Skeletal muscle satellite cell (primary cell): ENCODE data around the gene CCT6B.
A peak's percentile ranks its signal among the peaks of the same experiment; 100 is the strongest.
"Not testable (repeated sequence)": the region's sequence is repeated elsewhere in the genome, so short reads cannot be mapped to it uniquely, and the experiment has no call there.

Experiments
- H3K27me3 ChIP-seq: 2 replicates; pipeline ENCODE4 v1.7.0; 2013; ENCODE audit warnings: low read length; ENCODE audit not compliant: control insufficient read depth, insufficient read depth
- H3K36me3 ChIP-seq: 2 replicates; pipeline ENCODE4 v1.7.0; 2013; ENCODE audit warnings: mild to moderate bottlenecking, control low read depth, low read length; ENCODE audit not compliant: insufficient read depth
- H3K4me1 ChIP-seq: 2 replicates; pipeline ENCODE4 v1.7.0; 2013; ENCODE audit warnings: low read length; ENCODE audit not compliant: control insufficient read depth, insufficient read depth
- H3K4me2 ChIP-seq: 2 replicates; pipeline ENCODE4 v1.7.0; 2013; ENCODE audit warnings: mild to moderate bottlenecking, low read length
- H3K4me3 ChIP-seq: 2 replicates; pipeline ENCODE4 v1.7.0; 2013; ENCODE audit warnings: low read length
- H3K9ac ChIP-seq: 2 replicates; pipeline ENCODE4 v1.7.0; 2013; ENCODE audit warnings: mild to moderate bottlenecking, low read depth, low read length, moderate library complexity
- H3K9me3 ChIP-seq: replicated peaks from 2 replicates; pipeline ENCODE4 v1.7.0; 2013; ENCODE audit warnings: mild to moderate bottlenecking, control low read depth, low read length

The CCT6B gene

GRCh38 chr17:34979650-34980352 is 18.5 kb upstream of the CCT6B start:
- peaks cover 17% of the 10 kb centered on the region for H3K4me1 ChIP-seq
- H3K9ac ChIP-seq: peak overlapping the region; percentile 100
- H3K4me3 ChIP-seq: peak overlapping the region; percentile 95
- H3K27me3 ChIP-seq: no peaks in the 10 kb centered on the region
- no peaks in the 10 kb centered on the region for H3K9me3 ChIP-seq
- H3K36me3 ChIP-seq: no peaks in the 10 kb centered on the region
- peak overlapping the region; percentile 89 for H3K4me2 ChIP-seq

DNA sequence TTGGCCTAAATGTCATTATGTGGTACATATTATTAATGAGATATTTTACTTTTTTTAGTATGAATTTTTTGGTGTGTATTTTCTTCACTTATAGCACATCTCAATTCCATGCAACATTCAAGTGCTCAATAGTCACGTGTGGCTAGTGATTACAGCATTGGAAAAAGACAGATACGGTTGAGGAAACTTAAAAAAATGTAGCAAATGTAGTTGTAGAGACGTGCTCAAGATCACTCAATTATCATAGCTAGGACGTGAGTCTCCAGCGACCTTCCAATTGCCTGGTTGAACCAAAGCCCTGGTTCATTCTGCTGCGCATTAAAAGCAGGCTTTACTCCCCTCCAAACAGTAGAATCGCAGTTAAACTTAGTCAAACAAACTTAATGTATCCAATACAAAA is 17.9 kb upstream of the CCT6B start:
- Histone ChIP-seq H3K4me1 (peaks cover 17% of the 10 kb centered on the region), H3K36me3 (no peaks in the 10 kb centered on the region), H3K27me3 (no peaks in the 10 kb centered on the region), H3K4me2 (peak overlapping the region; percentile 89), H3K4me3 (no peak overlapping the region), H3K9me3 (no peaks in the 10 kb centered on the region), H3K9ac (no peak overlapping the region)

DNA sequence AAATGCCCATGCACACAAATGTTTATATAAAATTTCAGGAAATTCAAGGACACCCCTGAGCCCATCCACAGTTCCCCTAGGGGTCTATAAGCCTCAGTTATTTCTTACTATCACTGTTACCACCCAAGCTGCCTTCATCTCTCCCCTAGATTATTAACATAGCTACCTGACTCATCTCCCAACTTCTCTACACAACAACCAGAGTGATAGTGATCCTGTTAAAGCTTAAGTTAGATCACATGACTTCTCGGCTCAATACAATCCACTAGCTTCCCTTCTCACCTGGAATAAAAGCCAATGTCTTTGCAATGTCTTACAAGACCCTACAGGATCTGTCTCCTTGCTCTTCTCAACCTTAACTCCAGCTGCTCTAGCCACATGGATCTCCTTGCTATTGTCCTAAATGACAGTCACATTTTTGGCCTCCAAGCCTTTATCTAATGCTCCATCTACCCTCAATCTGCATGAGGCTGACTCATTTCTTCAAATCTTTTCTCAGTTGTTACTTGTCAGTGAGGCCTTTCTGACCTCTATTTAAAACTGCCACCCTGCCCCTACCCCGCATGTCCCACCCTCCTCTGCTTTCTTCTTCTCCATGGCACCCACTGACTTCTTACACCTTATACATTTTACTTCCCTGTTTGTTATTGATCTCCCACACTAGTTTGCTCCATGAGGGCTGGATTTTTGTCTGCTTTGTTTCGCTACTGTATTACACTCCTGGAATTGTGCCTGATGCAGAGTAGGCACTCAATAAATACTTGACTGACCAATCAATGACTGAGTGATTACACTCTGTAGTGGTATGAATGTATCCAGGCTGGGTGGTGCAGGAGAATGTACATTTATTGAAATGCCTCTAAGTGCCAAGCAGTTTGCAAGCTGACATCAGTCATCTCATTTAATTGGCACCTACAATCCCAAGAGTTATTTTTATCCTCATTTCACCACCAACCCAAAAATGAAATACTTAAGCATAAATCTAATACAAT is 13.8 kb upstream of the CCT6B start:
- no peaks in the 10 kb centered on the region for H3K27me3 ChIP-seq
- peaks cover 8% of the 10 kb centered on the region for H3K4me1 ChIP-seq
- H3K4me3 ChIP-seq: no peak overlapping the region
- no peak overlapping the region for H3K9ac ChIP-seq
- H3K9me3 ChIP-seq: no peaks in the 10 kb centered on the region
- H3K4me2 ChIP-seq: no peak overlapping the region
- no peaks in the 10 kb centered on the region for H3K36me3 ChIP-seq

- no peaks in the 10 kb centered on the region for H3K9me3 ChIP-seq
- H3K4me3 ChIP-seq: no peak overlapping the region
- no peaks in the 10 kb centered on the region for H3K4me1 ChIP-seq
- no peak overlapping the region for H3K9ac ChIP-seq
- H3K4me2 ChIP-seq: no peak overlapping the region
- H3K36me3 ChIP-seq: no peaks in the 10 kb centered on the region
- H3K27me3 ChIP-seq: no peaks in the 10 kb centered on the region
Observed at GRCh38 chr17:34974179-34974578, 12.9 kb upstream of the CCT6B start.

GRCh38 chr17:34958438-34958837 is 2.8 kb downstream of the CCT6B start:
- Histone ChIP-seq H3K9me3 (no peaks in the 10 kb centered on the region), H3K4me3 (no peak overlapping the region), H3K4me1 (peaks cover 12% of the 10 kb centered on the region), H3K9ac (no peak overlapping the region), H3K4me2 (no peak overlapping the region), H3K27me3 (no peaks in the 10 kb centered on the region), H3K36me3 (no peaks in the 10 kb centered on the region)

- H3K4me3 ChIP-seq, H3K9me3 ChIP-seq, H3K36me3 ChIP-seq, H3K9ac ChIP-seq, H3K4me2 ChIP-seq, H3K4me1 ChIP-seq, H3K27me3 ChIP-seq: not testable (repeated sequence)
Observed at GRCh38 chr17:34950780-34951179, 10.5 kb downstream of the CCT6B start.

GRCh38 chr17:34930283-34930682 is 31.0 kb downstream of the CCT6B start:
- Histone ChIP-seq H3K36me3 (no peaks in the 10 kb centered on the region), H3K9me3 (no peaks in the 10 kb centered on the region), H3K4me3 (no peak overlapping the region), H3K4me2 (no peak overlapping the region), H3K27me3 (no peaks in the 10 kb centered on the region), H3K9ac (no peak overlapping the region), H3K4me1 (no peaks in the 10 kb centered on the region)

DNA sequence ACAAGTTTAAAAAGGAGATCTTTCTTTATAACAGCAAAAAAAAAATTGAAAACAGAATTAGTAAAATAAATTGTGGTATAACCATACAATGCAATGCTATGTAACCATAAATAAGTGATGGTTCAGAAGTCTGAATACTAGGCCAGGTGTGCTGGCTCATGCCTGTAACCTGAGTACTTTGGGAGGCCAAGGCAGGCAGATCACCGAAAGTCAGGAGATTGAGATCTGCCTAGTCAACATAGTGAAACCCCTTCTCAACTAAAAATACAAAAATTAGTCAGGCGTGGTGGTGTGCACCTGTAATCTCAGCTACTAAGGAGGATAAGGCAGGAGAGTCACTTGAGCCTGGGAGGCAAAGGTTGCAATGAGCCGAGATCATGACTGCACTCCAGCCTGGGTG is 34.6 kb downstream of the CCT6B start:
- H3K4me1 ChIP-seq: no peaks in the 10 kb centered on the region
- H3K4me3 ChIP-seq: no peak overlapping the region
- H3K9me3 ChIP-seq: no peaks in the 10 kb centered on the region
- H3K4me2 ChIP-seq: no peak overlapping the region
- H3K36me3 ChIP-seq: no peaks in the 10 kb centered on the region
- H3K9ac ChIP-seq: no peak overlapping the region
- H3K27me3 ChIP-seq: no peaks in the 10 kb centered on the region

- no peak overlapping the region for H3K4me3 ChIP-seq
- H3K4me1 ChIP-seq: no peaks in the 10 kb centered on the region
- H3K9ac ChIP-seq: no peak overlapping the region
Observed at GRCh38 chr17:34920676-34921075, 40.6 kb downstream of the CCT6B start.

GRCh38 chr17:34917381-34917780 is 43.9 kb downstream of the CCT6B start:
- Histone ChIP-seq H3K9ac (no peak overlapping the region), H3K4me1 (no peaks in the 10 kb centered on the region), H3K27me3 (no peaks in the 10 kb centered on the region), H3K4me3 (no peak overlapping the region), H3K9me3 (no peaks in the 10 kb centered on the region), H3K36me3 (no peaks in the 10 kb centered on the region), H3K4me2 (no peak overlapping the region)

More at GRCh38 chr17:34920676-34921075, 40.6 kb downstream of the CCT6B start:
- no peak overlapping the region for H3K4me2 ChIP-seq
- H3K27me3 ChIP-seq: no peaks in the 10 kb centered on the region
- no peaks in the 10 kb centered on the region for H3K36me3 ChIP-seq
- H3K9me3 ChIP-seq: no peaks in the 10 kb centered on the region

- Histone ChIP-seq H3K27me3 (no peaks in the 10 kb centered on the region), H3K4me1 (no peaks in the 10 kb centered on the region), H3K36me3 (no peaks in the 10 kb centered on the region), H3K4me3 (no peak overlapping the region), H3K4me2 (no peak overlapping the region), H3K9me3 (no peaks in the 10 kb centered on the region), H3K9ac (no peak overlapping the region)
Observed at GRCh38 chr17:34916120-34916519, 45.1 kb downstream of the CCT6B start.
